K562 (cell line): Measurements from ENCODE around the gene RAB43. TPM values are rescaled to one million over a fixed set of nuclear protein-coding genes. Genes with fewer than 3 reads are reported as not detected.

ENCODE experiments used
- ATF3 ChIP-seq, 2 experiments: fragments of 450-650 bp in 1 of 2; sonication (generic) in 1 of 2; formaldehyde crosslinking in 1 of 2; IDR thresholded peaks in 1 of 2; conservative IDR thresholded peaks in 1 of 2; 2 replicates each; pipeline versions ENCODE4 v1.6.1 to v1.8.1; 2016 to 2023; ENCODE audit warnings: mild to moderate bottlenecking in 2 of 2, moderate library complexity in 2 of 2, inconsistent platforms in 1 of 2, missing genetic modification reagents in 1 of 2
- CUX1 ChIP-seq: fragments of 200-800 bp; sonication (Bioruptor generic); IDR thresholded peaks from 2 replicates; pipeline ENCODE4 v1.6.1; 2016; ENCODE audit warnings: missing genetic modification characterization, missing compliant biosample characterization
- E2F3 ChIP-seq: fragments of 250-450 bp; sonication (Bioruptor Pico); IDR thresholded peaks from 2 replicates; pipeline ENCODE4 v1.4.0; 2020; ENCODE audit warnings: mild to moderate bottlenecking
- EP400 ChIP-seq: fragments of 450-650 bp; IDR thresholded peaks from 2 replicates; pipeline ENCODE4 v1.6.1; 2017; ENCODE audit warnings: antibody characterized with exemption, mild to moderate bottlenecking, moderate library complexity
- IRF1 ChIP-seq: sonication (generic); formaldehyde crosslinking; IDR thresholded peaks from 2 replicates; pipeline ENCODE4 v1.8.0; 2022; ENCODE audit warnings: missing genetic modification reagents, mild to moderate bottlenecking, borderline replicate concordance
- NR2C1 ChIP-seq, 2 experiments: fragments of 450-650 bp; IDR thresholded peaks; 2 replicates each; pipeline ENCODE4 v1.6.1; 2017; ENCODE audit warnings: mild to moderate bottlenecking in 2 of 2, antibody characterized with exemption in 1 of 2, inconsistent platforms in 1 of 2, missing compliant biosample characterization in 1 of 2, missing genetic modification characterization in 1 of 2
- PCBP1 ChIP-seq: fragments of 200-400 bp; formaldehyde crosslinking; IDR thresholded peaks from 2 replicates; pipeline ENCODE4 v1.6.1; 2018; ENCODE audit warnings: mild to moderate bottlenecking, low read depth, low read length; ENCODE audit not compliant: poor library complexity, severe bottlenecking
- RBM25 ChIP-seq: fragments of 200-400 bp; formaldehyde crosslinking; IDR thresholded peaks from 2 replicates; pipeline ENCODE4 v1.6.1; 2018; ENCODE audit warnings: low read length, low read depth, moderate library complexity; ENCODE audit not compliant: severe bottlenecking
- RFX5 ChIP-seq: IDR thresholded peaks from 2 replicates; pipeline ENCODE4 v1.6.1; 2011; ENCODE audit warnings: low read depth, mild to moderate bottlenecking, improper control_type of control experiment, low read length
- SRSF7 ChIP-seq: fragments of 200-400 bp; formaldehyde crosslinking; optimal IDR thresholded peaks from 2 replicates; pipeline ENCODE3; 2017; ENCODE audit warnings: mild to moderate bottlenecking, low read depth, low read length
- TGIF2 ChIP-seq: sonication (generic); formaldehyde crosslinking; IDR thresholded peaks from 2 replicates; pipeline ENCODE4 v1.8.1; 2022; ENCODE audit warnings: mild to moderate bottlenecking, missing genetic modification reagents, moderate library complexity
- VEZF1 ChIP-seq: fragments of 200-800 bp; sonication (Bioruptor generic); IDR thresholded peaks from 2 replicates; pipeline ENCODE4 v1.6.1; 2017; ENCODE audit warnings: missing genetic modification characterization, missing compliant biosample characterization
- ZBTB7A ChIP-seq: IDR thresholded peaks from 2 replicates; pipeline ENCODE4 v1.6.1; 2011; ENCODE audit warnings: low read depth, mild to moderate bottlenecking, low read length, moderate library complexity, borderline replicate concordance; ENCODE audit not compliant: control insufficient read depth
- ZFP91 ChIP-seq: sonication (generic); formaldehyde crosslinking; IDR thresholded peaks from 2 replicates; pipeline ENCODE4 v1.8.0; 2022; ENCODE audit warnings: mild to moderate bottlenecking, missing genetic modification reagents
- ZNF124 ChIP-seq: sonication (generic); formaldehyde crosslinking; IDR thresholded peaks from 2 replicates; pipeline ENCODE4 v1.8.1; 2022; ENCODE audit warnings: missing genetic modification reagents
- ZSCAN29 ChIP-seq: fragments of 450-650 bp; IDR thresholded peaks from 2 replicates; pipeline ENCODE4 v1.6.1; 2017
- polyA plus RNA-seq, 8 experiments: library from polyadenylated mRNA; depleted of rRNA in 4 of 8; stranded (reverse) in 5 of 8; unstranded in 3 of 8; fragments of >200 nt; fragmentation: Nextera tagmentation in 2 of 8; fragmentation: Illumina TruSeq in 1 of 8; extraction: Ambion mirVana in 2 of 8; extraction: Trizol in 1 of 8; gene quantifications; 2 replicates each; pipeline versions ENCODE4 v1.2.1 to v1.2.3, GENCODE V29; 2011 to 2014; ENCODE audit warnings: inconsistent platforms in 1 of 8, missing spikeins in 1 of 8
- total RNA-seq, 7 experiments: library from RNA; depleted of rRNA in 6 of 7; stranded (reverse); fragments of >200 nt in 6 of 7; fragmentation: Illumina TruSeq in 2 of 7; extraction: Trizol in 2 of 7; gene quantifications; 2 replicates each; pipeline versions ENCODE4 v1.2.1 to v1.2.3, GENCODE V29; 2011 to 2021; ENCODE audit warnings: low replicate concordance in 1 of 7

Gene RAB43
- total and polyA plus RNA-seq, 9 of the 15 experiments (the other 6 are each of a cell fraction or from before 2014, with no cell fraction given), result 0.04 to 6.8 (median 1.7) TPM; not detected in 2

GRCh38 chr3:129054605-129055104 lies 66.9 kb downstream of the RAB43 start (continued):
- TF ChIP-seq CUX1, result peak; percentile 80; the same call in 1 of the 2 replicates
- no peak for TF ChIP-seq RFX5
- no peak for TF ChIP-seq NR2C1 (IDR thresholded peaks at IDR 0.05)
- peak; percentile 31; the same call in 1 of the 2 replicates for TF ChIP-seq NR2C1 (tag; IDR thresholded peaks at IDR 0.05)
- 0 out of 2 replicates have a peak, but pooled peaks have one; percentile 16 for TF ChIP-seq EP400
- TF ChIP-seq VEZF1 (CRISPR knock-in tag), result peak; percentile 55; the same call in 1 of the 2 replicates
- TF ChIP-seq ATF3 (IDR thresholded peaks at IDR 0.05), result peak; percentile 6; the same call in 1 of the 2 replicates
- TF ChIP-seq ATF3 (CRISPR knock-in tag; conservative IDR thresholded peaks at IDR 0.05), result peak; percentile 42; the same call in 1 of the 2 replicates
- no peak for TF ChIP-seq E2F3
- no peak for TF ChIP-seq ZFP91 (CRISPR knock-in tag)
- TF ChIP-seq ZSCAN29, result no peak
- TF ChIP-seq SRSF7, result no peak
- TF ChIP-seq RBM25, result no peak
- TF ChIP-seq ZNF124, result no peak
- peak; percentile 86 for TF ChIP-seq ZBTB7A
- TF ChIP-seq TGIF2, result no peak
- no peak for TF ChIP-seq IRF1 (CRISPR knock-in tag)
- TF ChIP-seq PCBP1, result no peak
